Neural cell (in vitro differentiated cells): Measurements from ENCODE around the gene CTDSPL. TPM values are rescaled to one million over a fixed set of nuclear protein-coding genes. Genes with fewer than 3 reads are reported as not detected.

Experiments used
- H2AFZ ChIP-seq: fragments of 200-600, 300-800 bp; sonication (generic), shearing (Covaris generic); 2 replicates; pipeline ENCODE4 v1.6.0; 2014; ENCODE audit warnings: low read depth, mild to moderate bottlenecking, antibody characterized with exemption, low read length, moderate library complexity
- H3F3A ChIP-seq: fragments of 200-600 bp; shearing (Covaris generic); 2 replicates; pipeline ENCODE4 v1.6.1; 2016; ENCODE audit warnings: mild to moderate bottlenecking, moderate library complexity, mixed read lengths, antibody characterized with exemption, low read length; ENCODE audit not compliant: insufficient read depth, poor library complexity, severe bottlenecking
- H3K27ac ChIP-seq: fragments of 200-600, 300-800 bp; sonication (generic), shearing (Covaris generic); 2 replicates; pipeline ENCODE4 v1.5.1; 2014; ENCODE audit warnings: mild to moderate bottlenecking, low read length, moderate library complexity
- H3K27me3 ChIP-seq: fragments of 300-800, 200-600 bp; sonication (generic), shearing (Covaris generic); 2 replicates; pipeline ENCODE4 v1.6.0; 2014; ENCODE audit warnings: mild to moderate bottlenecking, low read depth, low read length, moderate library complexity; ENCODE audit not compliant: insufficient read depth
- H3K36me3 ChIP-seq: fragments of 300-800, 200-600 bp; sonication (generic), shearing (Covaris generic); 2 replicates; pipeline ENCODE4 v1.5.1; 2014; ENCODE audit warnings: mild to moderate bottlenecking, antibody characterized with exemption, low read length, moderate library complexity; ENCODE audit not compliant: insufficient read depth
- H3K4me2 ChIP-seq: fragments of 300-800, 200-600 bp; sonication (generic), shearing (Covaris generic); 2 replicates; pipeline ENCODE4 v1.6.0; 2014; ENCODE audit warnings: mild to moderate bottlenecking, low read length
- H3K4me3 ChIP-seq: fragments of 300-800, 200-600 bp; sonication (generic), shearing (Covaris generic); 2 replicates; pipeline ENCODE4 v1.5.1; 2014; ENCODE audit warnings: mild to moderate bottlenecking, low read length, moderate library complexity
- H3K79me2 ChIP-seq: fragments of 200-600 bp; shearing (Covaris generic); replicated peaks from 2 replicates; pipeline ENCODE4 v1.6.0; 2014; ENCODE audit warnings: mild to moderate bottlenecking, low read length, moderate library complexity; ENCODE audit not compliant: insufficient read depth
- H3K9ac ChIP-seq: fragments of 300-800, 200-600 bp; sonication (generic), shearing (Covaris generic); 2 replicates; pipeline ENCODE4 v1.6.1; 2016; ENCODE audit warnings: mild to moderate bottlenecking, low read length, mixed read lengths
- H3K9me2 ChIP-seq: fragments of 200-600 bp; shearing (Covaris generic); 2 replicates; pipeline ENCODE4 v1.6.1; 2016; ENCODE audit warnings: mild to moderate bottlenecking, low read length, mixed read lengths; ENCODE audit not compliant: insufficient read depth
- H3K9me3 ChIP-seq: fragments of 200-600, 300-800 bp; sonication (generic), shearing (Covaris generic); 2 replicates; pipeline ENCODE4 v1.6.1; 2016; ENCODE audit warnings: mild to moderate bottlenecking, mixed run types, low read length, moderate library complexity, mixed read lengths
- H4K20me1 ChIP-seq: fragments of 200-600 bp; shearing (Covaris generic); 2 replicates; pipeline ENCODE4 v1.6.1; 2016; ENCODE audit warnings: mild to moderate bottlenecking, mixed run types; ENCODE audit not compliant: insufficient read depth
- CTCF ChIP-seq: fragments of 450-650 bp; IDR thresholded peaks from 2 replicates; pipeline ENCODE4 v1.5.1; 2014; ENCODE audit warnings: antibody characterized with exemption, mild to moderate bottlenecking, moderate library complexity; ENCODE audit not compliant: poor library complexity, severe bottlenecking
- EP300 ChIP-seq: fragments of 450-650 bp; conservative IDR thresholded peaks from 2 replicates; pipeline ENCODE4 v1.6.1; 2014; ENCODE audit warnings: antibody characterized with exemption, mild to moderate bottlenecking, moderate library complexity; ENCODE audit not compliant: poor library complexity, severe bottlenecking
- EZH2 ChIP-seq: fragments of 200-600, 300-800 bp; shearing (Covaris generic), sonication (generic); IDR thresholded peaks from 2 replicates; pipeline ENCODE4 v1.6.1; 2014; ENCODE audit warnings: antibody characterized with exemption, low read length, borderline replicate concordance, mild to moderate bottlenecking; ENCODE audit not compliant: insufficient read depth, poor library complexity, severe bottlenecking
- MXI1 ChIP-seq: fragments of 450-650 bp; conservative IDR thresholded peaks from 2 replicates; pipeline ENCODE4 v1.6.1; 2014; ENCODE audit warnings: antibody characterized with exemption, mild to moderate bottlenecking; ENCODE audit not compliant: poor library complexity, severe bottlenecking
- POLR2AphosphoS5 ChIP-seq: IDR thresholded peaks from 2 replicates; pipeline ENCODE4 v1.6.1; 2012
- RAD21 ChIP-seq: fragments of 450-650 bp; conservative IDR thresholded peaks from 2 replicates; pipeline ENCODE4 v1.6.1; 2014; ENCODE audit warnings: antibody characterized with exemption, mild to moderate bottlenecking, moderate library complexity
- REST ChIP-seq: IDR thresholded peaks from 2 replicates; pipeline ENCODE4 v1.6.1; 2012; ENCODE audit warnings: borderline replicate concordance
- SMC3 ChIP-seq: fragments of 450-650 bp; conservative IDR thresholded peaks from 2 replicates; pipeline ENCODE4 v1.6.1; 2014; ENCODE audit warnings: antibody characterized with exemption, mild to moderate bottlenecking, moderate library complexity; ENCODE audit not compliant: poor library complexity
- TAF1 ChIP-seq: IDR thresholded peaks from 2 replicates; pipeline ENCODE4 v1.6.1; 2012; ENCODE audit warnings: low read depth
- polyA plus RNA-seq: library from polyadenylated mRNA; depleted of rRNA; stranded (reverse); fragments of >200 nt; gene quantifications from 2 replicates; pipeline ENCODE4 v1.2.3, GENCODE V29; 2014

CTDSPL gene
- polyA plus RNA-seq, 1 donor from 2014 or later = 17.0 TPM

- no peaks in the 10 kb centered on the region for H3K79me2 ChIP-seq
- H3K9me2 ChIP-seq = no peaks in the 10 kb centered on the region
- H3K4me2 ChIP-seq = no peak overlapping the region
- H2AFZ ChIP-seq = no peak overlapping the region
- no peak overlapping the region for H3K27ac ChIP-seq
- H4K20me1 ChIP-seq = no peaks in the 10 kb centered on the region
- no peak overlapping the region for H3K9ac ChIP-seq
- peaks cover 24% of the 10 kb centered on the region for H3K27me3 ChIP-seq
- no peak overlapping the region for H3K4me3 ChIP-seq
- H3F3A ChIP-seq = no peaks in the 10 kb centered on the region
- no peaks in the 10 kb centered on the region for H3K9me3 ChIP-seq
- H3K36me3 ChIP-seq = no peaks in the 10 kb centered on the region
- no peak for TF ChIP-seq EP300
- no peak for TF ChIP-seq RAD21
- no peak for TF ChIP-seq POLR2AphosphoS5
- TF ChIP-seq CTCF = no peak
- TF ChIP-seq MXI1 = no peak
- no peak for TF ChIP-seq TAF1
- TF ChIP-seq EZH2 = no peak
- no peak for TF ChIP-seq REST
- no peak for TF ChIP-seq SMC3
These were observed 166.1 kb downstream of the CTDSPL start for GRCh38 chr3:38027466-38028465.

- H3K9me2 ChIP-seq = no peaks in the 10 kb centered on the region
- no peaks in the 10 kb centered on the region for H3F3A ChIP-seq
- peaks cover 24% of the 10 kb centered on the region for H3K27me3 ChIP-seq
- H3K27ac ChIP-seq = no peak overlapping the region
- no peak for TF ChIP-seq TAF1
- TF ChIP-seq REST = no peak
- no peak for TF ChIP-seq RAD21
- TF ChIP-seq POLR2AphosphoS5 = no peak
- no peak for TF ChIP-seq EZH2
- TF ChIP-seq SMC3 = no peak
- no peak for TF ChIP-seq MXI1
- no peak for TF ChIP-seq CTCF
- TF ChIP-seq EP300 = no peak
- H3K79me2 ChIP-seq = no peaks in the 10 kb centered on the region
- no peak overlapping the region for H2AFZ ChIP-seq
- H3K9me3 ChIP-seq = no peaks in the 10 kb centered on the region
- peak overlapping the region; percentile 61 for H3K4me3 ChIP-seq
- no peak overlapping the region for H3K9ac ChIP-seq
- H3K4me2 ChIP-seq = no peak overlapping the region
- no peaks in the 10 kb centered on the region for H4K20me1 ChIP-seq
- H3K36me3 ChIP-seq = no peaks in the 10 kb centered on the region
These were observed 167.1 kb downstream of the CTDSPL start for GRCh38 chr3:38028621-38029361.
